OCI-LY7 (cell line): ENCODE measurements around the gene RAB11B. TPM values are rescaled to one million over a fixed set of nuclear protein-coding genes. Genes with fewer than 3 reads are reported as not detected.
A peak's percentile ranks its signal among the peaks of the same experiment; 100 is the strongest.
"Not testable (repeated sequence)": the region's sequence is repeated elsewhere in the genome, so short reads cannot be mapped to it uniquely, and the experiment has no call there.

Experiments
- BruUV-seq: library from RNA; stranded (reverse); fragments of 400-500 nt; replicated peaks from 2 replicates; lab custom pipeline; 2021; lab: Mats Ljungman, UMichigan
- CTCF ChIA-PET: fragments of 300-600 bp; sonication (Branson Sonifier 250); formaldehyde crosslinking; loops from one replicate; lab custom pipeline; 2022; ENCODE audit warnings: antibody characterized with exemption; ENCODE audit not compliant: unreplicated experiment; lab: Charles Lee
- POLR2A ChIA-PET: fragments of 300-600 bp; sonication (Branson Sonifier 250); formaldehyde crosslinking; loops from one replicate; lab custom pipeline; 2022; ENCODE audit warnings: antibody characterized with exemption; lab: Charles Lee
- DNase-seq: peaks from one replicate; pipeline ENCODE4 v3.0.0-alpha.2; 2015; ENCODE audit warnings: low spot score
- H2AFZ ChIP-seq: fragments of 200-600 bp; sonication (generic), shearing (Covaris generic); 2 replicates; pipeline ENCODE4 v1.6.1; 2014; ENCODE audit warnings: mild to moderate bottlenecking, antibody characterized with exemption, low read length, moderate library complexity
- H3K27ac ChIP-seq: fragments of 200-600 bp; sonication (generic); 2 replicates; pipeline ENCODE4 v1.5.1; 2014; ENCODE audit warnings: mixed run types, low read depth, mild to moderate bottlenecking, moderate library complexity, low read length, inconsistent platforms; ENCODE audit not compliant: poor library complexity, severe bottlenecking
- H3K36me3 ChIP-seq: fragments of 200-600 bp; sonication (generic); 2 replicates; pipeline ENCODE4 v1.6.1; 2014; ENCODE audit warnings: mild to moderate bottlenecking, antibody characterized with exemption, low read length, moderate library complexity, mixed read lengths; ENCODE audit not compliant: insufficient read depth
- H3K4me1 ChIP-seq: fragments of 200-600 bp; sonication (generic); 2 replicates; pipeline ENCODE4 v1.5.1; 2014; ENCODE audit warnings: mild to moderate bottlenecking, low read length; ENCODE audit not compliant: insufficient read depth, poor library complexity, severe bottlenecking
- H3K4me2 ChIP-seq: fragments of 200-600 bp; sonication (generic); 2 replicates; pipeline ENCODE4 v1.6.1; 2014; ENCODE audit warnings: mild to moderate bottlenecking, low read length
- H3K4me3 ChIP-seq: fragments of 200-600 bp; sonication (generic); 2 replicates; pipeline ENCODE4 v1.5.1; 2014; ENCODE audit warnings: mild to moderate bottlenecking, low read depth, low read length; ENCODE audit not compliant: poor library complexity, severe bottlenecking
- H3K79me2 ChIP-seq: fragments of 200-600 bp; sonication (generic); 2 replicates; pipeline ENCODE4 v1.6.1; 2016; ENCODE audit warnings: low read depth, mild to moderate bottlenecking, low read length, moderate library complexity, mixed read lengths; ENCODE audit not compliant: insufficient read depth
- H3K9me2 ChIP-seq: fragments of 200-600 bp; sonication (generic); 2 replicates; pipeline ENCODE4 v1.6.1; 2016; ENCODE audit warnings: mild to moderate bottlenecking, low read length, mixed read lengths; ENCODE audit not compliant: insufficient read depth
- H3K9me3 ChIP-seq: fragments of 200-600 bp; sonication (generic); 2 replicates; pipeline ENCODE4 v1.6.1; 2014; ENCODE audit warnings: mild to moderate bottlenecking, mixed run types, low read length, mixed read lengths
- H4K20me1 ChIP-seq: fragments of 200-600 bp; sonication (generic); 2 replicates; pipeline ENCODE4 v1.6.1; 2014; ENCODE audit warnings: mild to moderate bottlenecking, antibody characterized with exemption, low read length, moderate library complexity, mixed read lengths; ENCODE audit not compliant: insufficient read depth
- CTCF ChIP-seq: fragments of 200-600 bp; sonication (generic); conservative IDR thresholded peaks from 2 replicates; pipeline ENCODE4 v1.5.1; 2014; ENCODE audit warnings: mild to moderate bottlenecking, antibody characterized with exemption, low read length, moderate library complexity, mixed read lengths
- EZH2phosphoT487 ChIP-seq: fragments of 200-600 bp; sonication (generic); IDR thresholded peaks from 2 replicates; pipeline ENCODE4 v1.6.1; 2018; ENCODE audit warnings: low read depth, borderline replicate concordance, mild to moderate bottlenecking, mixed run types, antibody characterized with exemption, low read length, moderate library complexity, mixed read lengths
- intact Hi-C: fragments of 100-400 bp; cut with micrococcal nuclease; formaldehyde crosslinking; loops from one replicate; pipeline ENCODE4 v1.10.0; 2022; ENCODE audit not compliant: unreplicated experiment
- total RNA-seq, 2 experiments: library from RNA; depleted of rRNA in 1 of 2; stranded (reverse); fragments of >200 nt in 1 of 2; shearing (Covaris generic) in 1 of 2; gene quantifications; 2 replicates each; pipeline ENCODE4 v1.2.3, GENCODE V29; 2014 to 2022

The RAB11B gene
- total RNA-seq, 2 experiments from 2014 or later = 24.5 to 84.9 TPM

- ChIA-PET CTCF (no interaction called here), POLR2A (no interaction called here)
Observed at GRCh38 chr19:8342684-8343482, 47.3 kb upstream of the RAB11B start, which contains the start of gene KANK3. TSS of gene KANK3 (minus strand) at chr19:8343262. CDS start at chr19:8337828, 5,434 bp downstream.

GRCh38 chr19:8343483-8343844 is 46.7 kb upstream of the RAB11B start:
- POLR2A ChIA-PET = no interaction called here
- Histone ChIP-seq H3K9me3 (no peaks in the 10 kb centered on the region), H3K4me2 (peak overlapping the region; percentile 61), H3K79me2 (no peaks in the 10 kb centered on the region), H3K9me2 (no peaks in the 10 kb centered on the region), H3K4me1 (peaks cover 5% of the 10 kb centered on the region), H3K36me3 (no peaks in the 10 kb centered on the region), H3K4me3 (peak overlapping the region; percentile 42), H4K20me1 (no peaks in the 10 kb centered on the region), H3K27ac (no peak overlapping the region), H2AFZ (no peak overlapping the region)
- no TSS peak for BruUV-seq
- CTCF ChIA-PET = no interaction called here
- DNase-seq = no peak
- intact Hi-C loops = no loop called here
- TF ChIP-seq EZH2phosphoT487 (no peak), CTCF (no peak)

More at GRCh38 chr19:8342684-8343482, 47.3 kb upstream of the RAB11B start, which contains the start of gene KANK3:
- DNase-seq = peak; percentile 93
- BruUV-seq = no TSS peak
- intact Hi-C loops = no loop called here
- peak within 1 kb of the TSS; percentile 42 for H3K4me3 ChIP-seq
- H3K9me3 ChIP-seq = no peaks in the 10 kb centered on the region
- H3K36me3 ChIP-seq = no peaks in the 10 kb centered on the region
- no peaks in the 10 kb centered on the region for H3K9me2 ChIP-seq
- no peak within 1 kb of the TSS for H3K27ac ChIP-seq
- H3K79me2 ChIP-seq = no peaks in the 10 kb centered on the region
- peak within 1 kb of the TSS; percentile 61 for H3K4me2 ChIP-seq
- no peak within 1 kb of the TSS for H2AFZ ChIP-seq
- peaks cover 5% of the 10 kb centered on the region for H3K4me1 ChIP-seq
- H4K20me1 ChIP-seq = no peaks in the 10 kb centered on the region
- no peak for TF ChIP-seq EZH2phosphoT487
- no peak for TF ChIP-seq CTCF

- H3K4me3 ChIP-seq, POLR2A ChIA-PET, DNase-seq, H2AFZ ChIP-seq, H3K9me3 ChIP-seq, H3K79me2 ChIP-seq, H4K20me1 ChIP-seq, BruUV-seq, CTCF ChIA-PET, H3K27ac ChIP-seq, H3K4me2 ChIP-seq, H3K9me2 ChIP-seq, H3K4me1 ChIP-seq, H3K36me3 ChIP-seq, intact Hi-C loops: not testable (repeated sequence)
Observed at GRCh38 chr19:8349629-8350372, 40.4 kb upstream of the RAB11B start.
